HepG2 (cell line): Measurements from ENCODE around the gene TAB2. TPM values are rescaled to one million over a fixed set of nuclear protein-coding genes. Genes with fewer than 3 reads are reported as not detected.
"Not testable (repeated sequence)": the region's sequence is repeated elsewhere in the genome, so short reads cannot be mapped to it uniquely, and the experiment has no call there.

Experiments used
- ARID5B ChIP-seq: IDR thresholded peaks from 2 replicates; pipeline ENCODE4 v1.4.0; 2020; ENCODE audit warnings: mild to moderate bottlenecking, missing genetic modification reagents
- DPF2 ChIP-seq: sonication (generic); formaldehyde crosslinking; IDR thresholded peaks from 2 replicates; pipeline ENCODE4 v1.4.0; 2020; ENCODE audit warnings: mild to moderate bottlenecking, low read depth, missing genetic modification reagents, borderline replicate concordance
- FOXA1 ChIP-seq, 2 experiments: fragments of 450-650 bp in 1 of 2; sonication (generic) in 1 of 2; formaldehyde crosslinking in 1 of 2; IDR thresholded peaks; 2 replicates each; pipeline versions ENCODE4 v1.4.0 to v1.6.1; 2016 to 2020; ENCODE audit warnings: missing genetic modification reagents in 1 of 2
- FOXA3 ChIP-seq: IDR thresholded peaks from 2 replicates; pipeline ENCODE4 v1.6.1; 2016; ENCODE audit warnings: missing genetic modification reagents, missing compliant biosample characterization
- FOXP1 ChIP-seq, 2 experiments: fragments of 450-650 bp in 1 of 2; IDR thresholded peaks; 2 replicates each; pipeline ENCODE4 v1.6.1; 2017 to 2018; ENCODE audit warnings: antibody characterized with exemption in 1 of 2
- FOXP4 ChIP-seq: sonication (generic); formaldehyde crosslinking; IDR thresholded peaks from 2 replicates; pipeline ENCODE4 v1.4.0; 2020; ENCODE audit warnings: missing genetic modification reagents
- MEIS2 ChIP-seq: sonication (generic); formaldehyde crosslinking; IDR thresholded peaks from 2 replicates; pipeline ENCODE4 v1.9.0; 2021; ENCODE audit warnings: mild to moderate bottlenecking, missing genetic modification reagents
- MXD1 ChIP-seq: sonication (generic); formaldehyde crosslinking; IDR thresholded peaks from 2 replicates; pipeline ENCODE4 v1.4.0; 2020; ENCODE audit warnings: mild to moderate bottlenecking, missing genetic modification reagents
- PAXIP1 ChIP-seq: sonication (generic); formaldehyde crosslinking; conservative IDR thresholded peaks from 2 replicates; pipeline ENCODE4 v1.4.0; 2020; ENCODE audit warnings: mild to moderate bottlenecking, missing genetic modification reagents, moderate library complexity
- PBX2 ChIP-seq: IDR thresholded peaks from 2 replicates; pipeline ENCODE4 v1.6.1; 2016; ENCODE audit warnings: control low read depth
- PHF21A ChIP-seq: sonication (generic); formaldehyde crosslinking; IDR thresholded peaks from 2 replicates; pipeline ENCODE4 v1.5.0; 2020; ENCODE audit warnings: mild to moderate bottlenecking, missing genetic modification reagents
- polyA plus RNA-seq, 8 experiments: library from polyadenylated mRNA; depleted of rRNA in 3 of 8; stranded (reverse) in 7 of 8; unstranded in 1 of 8; fragments of >200 nt; fragmentation: Illumina TruSeq in 4 of 8; extraction: Trizol in 4 of 8; gene quantifications; 2 replicates each; pipeline versions ENCODE4 v1.2.1 to v1.2.3, GENCODE V29; 2011 to 2016; ENCODE audit warnings: low read depth in 4 of 8, missing spikeins in 1 of 8, mixed read lengths in 1 of 8; ENCODE audit not compliant: insufficient read depth in 1 of 8
- total RNA-seq, 5 experiments: library from RNA; depleted of rRNA; stranded (reverse); fragments of >200 nt; fragmentation: Illumina TruSeq; extraction: Trizol; gene quantifications; 2 replicates each; pipeline ENCODE4 v1.2.3, GENCODE V29; 2016; ENCODE audit warnings: low read depth in 1 of 5

TAB2 gene
- total and polyA plus RNA-seq, 2 of the 13 experiments (the other 11 are each of a cell fraction or from before 2014, with no cell fraction given) = 23.7 to 50.2 TPM

GRCh38 chr6:149444360-149445094, 127.0 kb downstream of the TAB2 start (continued):
- TF ChIP-seq FOXA1, FOXP1 (IDR thresholded peaks at IDR 0.05): not testable (repeated sequence)
- TF ChIP-seq FOXA1 (CRISPR knock-in tag; IDR thresholded peaks at IDR 0.05) (peak; percentile 43), FOXP1 (CRISPR knock-in tag; IDR thresholded peaks at IDR 0.05) (peak; percentile 31; the same call in 1 of the 2 replicates), ARID5B (CRISPR knock-in tag) (0 out of 2 replicates have a peak, but pooled peaks have one; percentile 17), DPF2 (CRISPR knock-in tag) (peak; percentile 50; the same call in 1 of the 2 replicates), MEIS2 (peak; percentile 83; the same call in 1 of the 2 replicates), FOXA3 (CRISPR knock-in tag) (peak; percentile 48), MXD1 (CRISPR knock-in tag) (peak; percentile 37; the same call in 1 of the 2 replicates), PHF21A (CRISPR knock-in tag) (peak; percentile 48), FOXP4 (CRISPR knock-in tag) (peak; percentile 57; the same call in 1 of the 2 replicates), PAXIP1 (CRISPR knock-in tag) (0 out of 2 replicates have a peak, but pooled peaks have one; percentile 16), PBX2 (CRISPR knock-in tag) (peak; percentile 79)
